HG03378 (cell line): ENCODE measurements around the gene GRK1.
"Not testable (repeated sequence)": the region's sequence is repeated elsewhere in the genome, so short reads cannot be mapped to it uniquely, and the experiment has no call there.

Experiments used
- ATAC-seq: cut with Tn5 transposase; IDR thresholded peaks from one replicate; pipeline ENCODE4 v1.9.1; 2021; ENCODE audit warnings: mild to moderate bottlenecking, moderate library complexity; ENCODE audit not compliant: unreplicated experiment

Gene GRK1

DNA sequence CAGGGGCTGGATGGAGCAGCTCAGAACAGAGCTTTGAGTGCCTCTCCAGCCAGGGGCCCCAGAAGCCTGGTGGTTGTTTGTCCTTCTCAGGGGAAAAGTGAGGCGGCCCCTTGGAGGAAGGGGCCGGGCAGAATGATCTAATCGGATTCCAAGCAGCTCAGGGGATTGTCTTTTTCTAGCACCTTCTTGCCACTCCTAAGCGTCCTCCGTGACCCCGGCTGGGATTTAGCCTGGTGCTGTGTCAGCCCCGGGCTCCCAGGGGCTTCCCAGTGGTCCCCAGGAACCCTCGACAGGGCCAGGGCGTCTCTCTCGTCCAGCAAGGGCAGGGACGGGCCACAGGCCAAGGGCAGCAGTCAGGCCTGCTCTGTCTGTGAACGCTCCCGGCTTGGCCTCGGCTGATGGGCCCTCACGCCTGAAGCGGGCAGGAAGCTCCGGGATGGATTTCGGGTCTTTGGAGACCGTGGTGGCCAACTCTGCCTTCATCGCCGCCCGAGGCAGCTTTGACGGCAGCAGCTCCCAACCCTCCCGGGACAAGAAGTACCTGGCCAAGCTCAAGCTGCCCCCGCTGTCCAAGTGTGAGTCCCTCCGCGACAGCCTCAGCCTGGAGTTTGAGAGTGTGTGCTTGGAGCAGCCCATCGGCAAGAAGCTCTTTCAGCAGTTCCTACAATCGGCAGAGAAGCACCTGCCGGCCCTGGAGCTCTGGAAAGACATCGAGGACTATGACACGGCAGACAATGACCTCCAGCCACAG is at the start of gene GRK1:
Gene GRK1 (plus strand): TSS at position 269 of the 751 bp plus-strand sequence. CDS start 168 bp downstream, at position 437.
- no peak for ATAC-seq

DNA sequence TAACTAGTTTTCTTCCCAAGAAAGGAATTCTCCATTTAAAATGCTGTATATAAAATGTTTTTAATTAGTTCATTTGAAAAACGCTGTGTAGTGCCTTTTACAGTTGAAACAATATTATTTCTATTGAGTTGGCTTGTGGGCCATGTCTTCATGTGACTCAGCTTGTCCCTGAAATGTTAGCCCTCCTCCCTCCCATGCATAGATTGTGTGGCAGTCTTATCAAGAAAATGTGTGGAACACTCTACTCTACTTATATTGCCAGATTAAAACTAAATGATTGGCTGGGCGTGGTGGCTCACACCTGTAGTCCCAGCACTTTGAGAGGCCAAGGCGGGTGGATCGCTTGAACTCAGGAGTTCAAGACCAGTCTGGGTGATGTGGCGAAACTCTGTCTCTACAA is 49.1 kb upstream of the GRK1 start:
- no peak for ATAC-seq

DNA sequence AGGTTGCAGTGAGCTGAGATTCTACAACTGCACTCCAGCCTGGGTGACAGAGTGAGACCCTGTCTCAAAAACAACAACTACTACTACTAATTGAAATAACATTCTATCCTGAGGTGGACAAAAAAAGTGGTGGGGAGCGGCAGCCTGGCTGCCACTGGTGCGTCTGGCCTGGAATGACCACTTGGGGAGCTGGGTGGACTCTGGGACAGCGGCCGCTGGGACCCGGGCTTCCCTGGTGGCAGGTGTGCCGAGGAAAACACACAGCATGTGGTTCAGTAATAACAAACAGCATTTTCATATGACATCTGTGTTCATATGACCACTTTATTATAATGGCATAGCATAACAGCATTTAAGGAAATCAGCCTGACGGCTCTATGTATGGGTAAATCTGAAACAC is 48.6 kb upstream of the GRK1 start:
- ATAC-seq = no peak

DNA sequence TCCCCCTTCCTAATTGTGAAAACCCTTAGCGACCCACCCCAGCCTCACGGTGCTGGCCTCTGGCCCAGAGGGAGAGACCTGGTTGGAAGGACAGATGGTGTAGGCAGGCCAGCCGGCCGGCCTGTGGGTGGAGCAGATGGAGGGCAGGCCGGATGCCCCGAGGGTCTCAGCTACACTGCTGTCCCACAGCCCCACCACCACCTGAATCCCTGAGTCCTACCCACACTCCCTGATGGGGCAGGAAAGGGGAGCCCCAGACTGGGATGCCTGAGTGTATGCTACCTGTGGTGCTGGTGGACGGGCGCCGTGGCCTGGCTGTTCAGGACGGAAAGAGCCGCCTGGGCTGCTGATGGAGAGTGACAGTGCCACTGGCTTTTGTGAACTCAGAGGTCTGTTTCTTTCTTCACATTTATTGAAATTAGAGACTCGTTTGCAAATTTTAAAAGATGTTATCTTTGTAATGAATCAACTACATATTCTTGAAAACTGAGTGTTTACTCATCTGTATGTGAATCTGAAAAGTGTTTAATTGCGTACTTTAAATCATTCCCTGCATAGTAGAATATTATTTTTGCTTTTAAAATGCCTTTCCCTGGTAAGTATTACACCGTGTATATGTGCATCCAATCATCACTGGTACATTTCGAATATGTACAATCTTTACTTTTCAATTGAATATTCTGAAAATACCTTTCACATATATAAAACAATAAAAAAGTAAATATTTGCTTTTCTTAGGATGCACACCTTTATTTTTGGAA is 46.8 kb upstream of the GRK1 start:
- ATAC-seq = no peak

DNA sequence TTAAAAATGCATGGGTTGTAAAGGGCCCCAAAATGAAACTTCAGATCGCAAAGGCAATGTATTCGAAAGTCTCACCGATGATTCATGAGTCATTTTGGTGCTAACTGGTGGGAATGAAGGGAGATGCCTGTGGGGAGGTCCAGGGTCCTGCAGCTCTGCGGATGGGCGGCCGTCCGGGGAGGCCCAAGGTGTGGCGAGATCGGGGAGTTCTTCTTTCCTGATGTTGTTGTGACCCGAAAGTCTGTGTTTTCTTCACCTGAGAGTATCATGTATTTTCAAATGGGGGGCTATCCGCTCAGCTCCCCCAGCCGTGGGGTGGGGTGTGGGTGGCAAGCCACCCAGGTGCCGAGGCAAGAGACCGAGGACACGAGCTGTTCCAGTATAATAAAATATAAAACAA is 46.0 kb upstream of the GRK1 start:
- ATAC-seq = no peak

DNA sequence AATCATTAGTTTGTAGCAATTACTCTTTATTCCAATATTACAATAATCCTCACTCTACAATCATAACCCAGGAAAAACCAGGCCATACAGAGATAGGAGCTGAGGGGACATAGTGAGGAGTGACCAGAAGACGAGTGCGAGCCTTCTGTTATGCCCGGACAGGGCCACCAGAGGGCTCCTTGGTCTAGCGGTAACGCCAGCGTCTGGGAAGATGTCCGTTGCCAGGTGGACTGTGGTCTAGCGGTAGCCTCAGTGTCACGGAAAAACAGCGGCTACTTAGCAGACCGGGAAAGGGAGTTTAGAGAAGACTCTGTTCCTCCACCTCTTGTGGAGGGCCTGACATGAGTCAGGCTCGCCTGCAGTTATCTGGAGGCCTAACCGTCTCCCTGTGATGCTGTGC is 45.5 kb upstream of the GRK1 start:
- not testable (repeated sequence) for ATAC-seq

DNA sequence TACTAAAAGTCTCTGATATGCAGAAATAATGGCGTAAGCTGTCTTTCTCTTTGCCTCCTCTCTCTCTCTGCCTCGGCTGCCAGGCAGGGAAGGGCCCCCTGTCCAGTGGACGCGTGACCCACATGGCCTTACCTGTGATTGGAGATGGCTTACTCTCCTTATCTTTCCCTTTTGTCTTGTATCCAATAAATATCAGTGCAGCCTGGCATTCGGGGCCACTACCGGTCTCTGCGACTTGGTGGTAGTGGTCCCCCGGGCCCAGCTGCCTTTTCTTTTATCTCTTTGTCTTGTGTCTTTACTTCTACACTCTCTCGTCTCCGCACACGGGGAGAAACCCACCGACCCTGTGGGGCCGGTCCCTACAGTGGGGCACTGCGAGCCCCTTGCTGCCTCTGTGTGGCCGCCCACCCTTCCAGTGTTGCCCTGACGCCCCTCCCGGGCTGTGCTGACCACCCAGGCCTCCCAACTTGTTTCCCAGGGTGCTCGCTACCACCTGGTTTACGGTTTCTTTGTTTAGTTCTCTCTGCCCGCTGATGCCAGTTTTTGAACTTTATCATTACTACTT is 45.0 kb upstream of the GRK1 start:
- ATAC-seq = not testable (repeated sequence)

DNA sequence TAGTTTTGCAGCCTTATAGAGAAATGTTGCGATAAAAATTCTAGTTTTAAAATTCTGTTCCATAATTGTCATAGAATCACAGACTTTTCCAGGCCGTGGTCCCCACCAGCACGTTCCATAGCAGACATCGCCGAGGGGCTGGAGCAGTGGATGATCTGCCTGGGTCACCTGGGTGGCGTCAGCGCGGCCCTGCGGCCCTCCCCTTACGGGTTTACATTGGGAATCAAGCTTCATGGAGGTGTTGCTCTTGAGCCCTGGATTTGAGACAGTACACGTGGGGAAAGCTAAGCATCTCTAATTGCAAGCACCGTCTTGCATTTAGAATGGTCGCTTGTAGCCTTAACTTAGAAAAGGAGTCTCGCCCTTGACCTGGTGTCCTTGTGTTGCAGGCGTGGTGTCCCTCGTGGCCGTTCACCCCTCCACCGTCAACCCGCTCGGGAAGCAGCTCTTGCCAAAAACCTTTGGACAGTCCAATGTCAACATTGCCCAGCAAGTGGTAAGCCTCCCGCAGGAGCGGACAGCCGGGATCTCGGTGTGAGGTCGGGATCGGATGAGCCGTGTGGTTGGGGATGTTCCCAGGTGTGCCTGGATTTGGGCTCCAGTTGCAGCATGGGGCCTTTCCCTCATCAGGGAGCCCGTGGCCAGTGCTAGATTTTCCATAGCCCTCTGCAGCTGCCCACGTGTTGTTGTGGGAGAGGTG is 44.1 kb upstream of the GRK1 start:
- no peak for ATAC-seq

DNA sequence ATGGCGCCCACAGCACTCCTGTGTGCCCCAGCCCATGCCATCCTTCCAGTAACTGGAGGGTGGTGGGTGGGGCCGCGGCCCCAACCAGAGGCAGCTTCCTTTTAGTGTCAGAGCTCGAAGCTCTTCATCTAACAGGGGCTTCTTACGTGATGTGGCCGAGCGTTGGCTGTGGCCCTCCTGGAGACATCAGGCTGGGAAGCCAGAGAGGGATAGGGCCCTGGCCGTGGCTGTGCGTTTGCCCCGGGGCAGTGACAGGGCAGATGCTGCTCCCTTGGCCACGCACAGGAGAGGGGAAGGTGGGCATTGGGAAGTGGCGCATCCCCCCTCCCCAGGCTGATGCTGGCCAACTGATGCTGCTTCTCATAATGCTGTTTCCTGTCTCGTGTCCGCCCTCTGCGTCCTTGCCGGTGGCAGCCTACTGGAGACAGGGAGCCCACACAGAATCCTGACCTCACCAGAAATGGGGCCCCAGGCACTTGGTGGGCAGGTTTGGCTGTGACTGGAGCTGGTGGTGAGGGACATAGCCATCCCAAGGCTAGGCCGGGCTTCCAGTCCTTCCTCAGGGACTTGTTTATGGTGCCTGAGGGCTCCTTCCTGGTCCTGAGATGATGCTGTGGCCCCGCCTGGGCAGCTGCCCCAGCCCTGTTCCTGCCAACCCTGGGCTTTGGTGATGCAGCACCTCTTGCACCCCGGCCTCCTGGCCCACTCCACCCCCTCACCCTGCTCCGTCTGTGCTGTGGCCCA is 43.4 kb upstream of the GRK1 start:
- no peak for ATAC-seq

DNA sequence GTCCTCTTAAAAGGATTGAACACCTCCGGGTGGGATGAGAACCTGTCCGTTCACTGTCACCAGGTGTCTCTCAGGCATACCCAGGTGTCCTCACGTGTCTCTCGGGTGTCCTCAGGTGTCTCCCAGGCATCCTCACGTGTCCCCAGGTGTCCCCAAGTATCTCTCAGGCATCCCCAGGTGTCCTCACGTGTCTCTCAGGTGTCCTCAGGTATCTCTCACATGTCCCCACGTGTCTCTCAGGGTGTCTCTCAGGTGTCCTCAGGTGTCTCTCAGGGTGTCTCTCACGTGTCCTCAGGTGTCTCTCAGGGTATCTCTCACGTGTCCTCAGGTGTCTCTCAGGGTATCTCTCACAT is 42.8 kb upstream of the GRK1 start:
- no peak for ATAC-seq

DNA sequence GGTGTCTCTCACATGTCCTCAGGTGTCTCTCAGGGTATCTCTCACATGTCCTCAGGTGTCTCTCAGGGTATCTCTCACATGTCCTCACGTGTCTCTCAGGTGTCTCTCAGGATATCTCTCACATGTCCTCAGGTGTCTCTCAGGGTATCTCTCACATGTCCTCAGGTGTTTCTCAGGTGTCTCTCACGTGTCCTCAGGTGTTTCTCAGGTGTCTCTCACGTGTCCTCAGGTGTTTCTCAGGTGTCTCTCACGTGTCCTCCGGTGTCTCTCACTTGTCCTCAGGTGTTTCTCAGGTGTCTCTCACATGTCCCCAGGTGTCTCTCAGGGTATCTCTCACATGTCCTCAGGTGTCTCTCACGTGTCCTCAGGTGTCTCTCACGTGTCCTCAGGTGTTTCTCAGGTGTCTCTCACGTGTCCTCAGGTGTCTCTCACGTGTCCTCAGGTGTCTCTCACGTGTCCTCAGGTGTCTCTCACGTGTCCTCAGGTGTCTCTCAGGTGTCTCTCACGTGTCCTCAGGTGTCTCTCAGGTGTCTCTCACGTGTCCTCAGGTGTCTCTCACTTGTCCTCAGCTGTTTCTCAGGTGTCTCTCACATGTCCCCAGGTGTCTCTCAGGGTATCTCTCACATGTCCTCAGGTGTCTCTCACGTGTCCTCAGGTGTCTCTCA is 42.2 kb upstream of the GRK1 start:
- ATAC-seq = not testable (repeated sequence)

DNA sequence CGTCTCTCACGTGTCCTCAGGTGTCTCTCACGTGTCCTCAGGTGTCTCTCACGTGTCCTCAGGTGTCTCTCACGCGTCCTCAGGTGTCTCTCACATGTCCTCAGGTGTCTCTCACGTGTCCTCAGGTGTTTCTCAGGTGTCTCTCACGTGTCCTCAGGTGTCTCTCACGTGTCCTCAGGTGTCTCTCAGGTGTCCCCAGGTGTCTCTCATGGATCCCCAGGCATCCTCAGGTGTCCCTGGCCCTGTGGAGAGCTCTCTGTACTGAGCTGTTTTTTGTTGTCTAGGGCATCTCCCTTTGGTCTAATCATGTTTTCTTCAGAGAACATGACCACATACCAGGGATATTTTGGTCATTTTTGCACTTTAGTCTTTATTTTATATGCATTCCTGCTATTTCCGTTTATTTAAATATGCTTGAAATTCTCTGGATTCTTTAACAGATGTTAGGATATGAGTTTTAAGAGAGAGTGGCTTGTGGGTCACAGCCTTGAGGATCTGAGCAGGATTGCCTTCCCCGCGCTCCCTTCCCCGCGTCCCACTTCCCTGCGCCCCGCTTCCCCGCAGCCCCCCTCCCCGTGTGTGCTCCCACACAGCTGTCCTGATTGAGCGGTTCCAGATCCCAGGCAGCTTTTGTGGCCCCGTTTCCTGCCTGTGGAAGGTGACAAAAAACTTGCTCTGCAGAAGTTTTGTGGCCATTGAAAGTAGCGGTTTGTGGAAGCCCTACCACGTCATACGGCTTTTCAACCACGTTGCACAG is 40.9 kb upstream of the GRK1 start:
- ATAC-seq = no peak

DNA sequence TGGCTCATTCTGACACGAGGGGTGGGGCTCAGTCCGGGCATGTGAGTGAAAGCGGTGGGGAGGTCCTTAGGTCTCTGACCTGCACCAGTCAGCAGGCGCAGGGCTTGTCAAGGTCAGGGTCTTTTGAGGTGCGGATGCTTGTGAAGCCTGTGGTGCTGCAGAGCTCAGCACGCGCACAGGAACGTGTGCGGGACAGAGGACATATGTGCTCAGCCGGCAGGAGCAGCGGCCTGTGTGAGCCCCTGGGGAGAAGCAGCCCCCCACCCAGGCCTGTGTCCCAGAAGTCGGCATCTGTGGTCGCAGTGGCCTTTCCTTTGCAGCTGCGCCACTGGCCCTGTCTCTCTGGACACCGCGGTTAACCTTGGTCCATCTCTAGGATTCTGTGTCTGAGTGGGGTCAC is 39.9 kb upstream of the GRK1 start:
- no peak for ATAC-seq

DNA sequence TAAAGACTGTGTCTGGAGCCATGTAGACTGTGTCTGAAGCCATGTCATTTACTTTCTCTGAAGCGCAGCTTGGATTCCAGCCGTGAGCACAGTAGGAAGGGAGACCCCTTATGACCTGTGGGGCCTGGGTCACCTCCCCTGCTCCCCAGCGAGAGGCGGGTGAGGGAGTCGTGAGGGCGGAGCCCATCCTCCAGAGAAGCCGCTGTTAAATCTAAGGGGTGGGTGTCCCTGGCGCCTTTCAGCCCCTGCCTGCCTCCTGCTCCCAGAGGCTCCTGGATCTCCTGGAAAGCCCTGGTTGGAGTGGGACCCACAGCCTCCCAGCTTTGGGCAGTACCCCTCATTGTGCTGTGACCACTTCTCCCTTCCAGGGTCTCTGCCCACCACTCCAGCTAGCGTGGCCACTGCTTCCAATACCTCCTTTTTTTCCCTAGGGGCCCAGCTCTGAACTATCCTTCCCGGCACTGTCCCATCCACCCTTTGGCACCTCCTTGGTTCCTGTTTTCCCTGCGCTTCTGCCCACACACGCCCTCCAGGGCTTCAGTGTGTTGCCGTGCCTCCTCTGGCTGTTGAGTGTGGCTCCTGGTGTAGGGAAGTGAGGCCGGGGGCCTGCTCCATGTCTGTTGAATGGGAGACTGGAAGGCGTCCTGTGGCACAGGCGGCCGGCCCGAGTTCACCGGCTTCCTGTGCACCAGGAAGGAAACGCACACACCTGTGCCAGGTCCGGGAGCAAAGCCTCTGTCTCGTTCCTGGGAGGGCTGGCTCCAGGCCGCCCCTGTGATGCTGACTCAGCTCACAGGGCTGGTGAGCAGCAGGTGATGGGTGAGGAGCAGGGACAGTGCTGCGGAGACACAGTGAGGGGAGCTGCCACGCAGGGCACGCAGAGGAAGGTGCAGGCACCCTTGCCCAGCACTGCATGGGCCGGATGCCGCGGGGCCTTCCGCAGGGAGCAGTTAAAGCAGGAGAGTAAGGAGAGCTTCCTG is 38.4 kb upstream of the GRK1 start:
- ATAC-seq = no peak

DNA sequence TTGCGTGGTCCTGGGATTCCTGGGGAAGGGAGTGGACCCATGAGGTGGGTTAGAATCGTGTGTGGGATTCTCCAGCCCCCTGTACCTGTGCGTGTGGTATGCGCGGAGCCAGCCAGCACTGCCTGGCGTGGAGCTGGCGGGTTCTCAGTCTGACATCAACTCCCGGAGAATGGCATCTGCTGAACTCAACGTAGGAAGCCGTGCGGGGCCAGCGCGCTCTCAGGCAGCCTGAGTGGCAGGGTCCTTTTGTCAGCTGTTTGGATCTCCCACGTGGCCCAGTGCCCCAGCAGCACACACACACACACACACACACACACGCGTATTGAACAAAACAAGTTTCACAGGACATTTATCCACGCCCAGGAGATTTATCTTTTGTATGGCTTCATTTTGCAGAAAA is 37.2 kb upstream of the GRK1 start:
- ATAC-seq = no peak

DNA sequence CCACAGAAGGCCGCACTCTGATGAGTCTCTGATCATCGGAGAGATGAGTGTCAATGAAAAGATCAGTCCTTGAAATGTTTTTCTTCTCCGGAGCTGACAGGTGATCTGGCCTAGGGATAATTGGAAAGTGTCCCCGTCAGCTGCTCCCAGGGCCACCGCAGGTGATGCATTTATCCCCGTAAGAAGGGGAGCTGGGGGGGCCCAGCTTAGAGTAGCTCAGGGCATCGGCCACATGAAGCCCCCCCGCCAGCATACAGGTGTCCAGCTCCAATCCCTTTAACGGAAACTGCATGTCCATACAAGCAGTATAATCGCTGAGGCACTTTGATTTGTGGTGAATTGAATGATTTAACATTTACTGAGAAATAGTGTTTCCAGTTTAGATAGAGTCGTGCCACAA is 36.7 kb upstream of the GRK1 start:
- no peak for ATAC-seq

DNA sequence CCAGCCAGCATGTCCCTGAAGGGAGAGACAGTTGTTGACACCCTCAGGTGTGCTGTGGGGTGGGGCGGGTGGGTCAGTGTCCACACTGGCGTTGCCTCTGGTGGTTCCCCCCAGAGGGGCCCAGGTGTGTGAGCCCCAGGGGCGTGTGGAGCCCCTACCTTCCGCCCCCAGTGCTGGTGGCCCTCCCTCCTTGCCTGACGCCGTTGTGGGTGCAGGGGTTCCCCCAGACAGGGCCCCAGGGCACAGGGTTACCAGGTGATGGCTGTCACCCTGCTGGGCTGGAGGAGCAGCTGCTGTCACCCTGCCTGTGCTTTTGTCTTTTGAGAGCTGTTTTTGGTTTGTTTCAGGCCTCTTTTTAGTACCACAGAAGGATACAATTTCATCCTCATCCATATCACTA is 36.2 kb upstream of the GRK1 start:
- no peak for ATAC-seq

DNA sequence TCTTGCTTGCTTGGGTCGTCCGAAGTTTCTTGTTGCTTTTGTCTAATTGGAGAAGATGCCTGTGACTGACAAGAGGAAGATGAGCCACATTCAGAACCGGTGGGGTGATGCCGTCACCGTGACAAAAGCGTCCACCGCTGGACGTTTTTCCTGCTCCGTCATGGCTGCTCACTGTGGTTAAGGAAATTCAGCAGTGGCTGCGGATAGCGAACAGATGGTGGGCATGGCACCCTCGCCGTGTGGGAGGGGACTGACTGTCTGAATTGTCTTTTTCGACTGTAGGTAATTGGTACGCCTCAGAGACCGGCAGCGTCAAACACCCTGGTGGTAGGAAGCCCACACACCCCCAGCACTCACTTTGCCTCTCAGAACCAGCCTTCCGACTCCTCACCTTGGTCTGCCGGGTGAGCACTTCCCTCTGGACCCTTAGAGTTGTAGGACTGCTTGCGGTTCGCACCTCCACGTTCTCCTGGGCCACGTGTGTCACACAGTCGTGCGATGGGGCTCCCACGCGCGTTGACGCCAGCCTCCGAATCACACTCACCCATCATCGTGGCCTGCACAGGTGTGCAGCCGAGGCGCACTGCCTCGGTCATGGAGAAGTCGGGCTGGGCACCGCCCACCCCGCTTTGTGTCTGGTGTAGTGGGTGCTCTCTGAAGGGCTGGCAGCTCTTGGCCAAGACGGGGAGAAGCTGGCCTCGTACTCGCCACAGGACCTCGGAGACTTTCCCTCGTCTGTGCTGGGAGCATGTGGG is 35.5 kb upstream of the GRK1 start:
- ATAC-seq = no peak
